ENCODE data around the gene CEP95. TPM values are rescaled to one million over a fixed set of nuclear protein-coding genes. Genes with fewer than 3 reads are reported as not detected.

Gene CEP95
- total and polyA plus RNA-seq, 2 of the 13 experiments (the other 11 are each of a cell fraction or from before 2014, with no cell fraction given) = 65.9 to 68.8 TPM

DNA sequence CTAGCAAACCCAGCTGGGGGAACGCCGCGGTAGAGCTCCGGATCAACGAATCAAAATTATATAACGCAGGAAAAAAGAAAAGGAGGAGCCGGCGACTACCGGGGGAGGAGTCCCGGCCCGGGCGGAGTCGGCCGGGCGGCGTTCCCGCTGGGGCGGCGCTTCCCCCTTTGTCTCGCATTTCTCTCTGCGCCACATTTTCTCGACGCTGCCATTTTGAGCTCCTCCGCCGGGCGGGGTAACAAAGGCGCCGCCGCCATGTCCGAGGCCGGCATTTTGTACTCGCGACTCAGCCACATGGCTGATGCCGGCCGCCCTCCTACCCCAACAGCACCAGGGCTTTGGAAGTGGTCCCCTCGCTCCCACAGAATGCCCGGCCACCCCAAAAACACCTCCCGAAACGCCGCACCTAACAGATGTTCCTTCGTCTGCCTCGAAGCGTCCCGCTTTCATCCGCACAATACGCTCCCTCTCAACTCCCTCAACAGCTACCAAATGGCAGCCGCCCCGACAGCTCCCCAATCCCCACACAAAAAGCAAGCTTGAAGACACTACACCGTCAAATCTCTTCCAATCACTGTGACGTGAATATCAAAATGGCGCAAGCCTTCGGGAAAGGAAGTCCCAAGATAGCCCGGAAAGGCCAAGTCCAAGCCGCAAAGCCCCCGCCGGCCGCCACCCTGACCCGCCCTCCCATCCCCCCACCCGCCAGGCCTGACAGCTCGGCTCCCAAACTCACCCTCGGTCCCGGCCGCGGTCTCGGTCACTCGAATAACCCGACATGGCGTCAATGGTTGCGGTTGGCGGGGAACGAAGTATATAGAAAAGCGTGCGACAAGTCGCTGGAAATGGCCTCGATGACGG, 1.2 kb upstream of the CEP95 start (continued):
- TF ChIP-seq, protein P1, sequence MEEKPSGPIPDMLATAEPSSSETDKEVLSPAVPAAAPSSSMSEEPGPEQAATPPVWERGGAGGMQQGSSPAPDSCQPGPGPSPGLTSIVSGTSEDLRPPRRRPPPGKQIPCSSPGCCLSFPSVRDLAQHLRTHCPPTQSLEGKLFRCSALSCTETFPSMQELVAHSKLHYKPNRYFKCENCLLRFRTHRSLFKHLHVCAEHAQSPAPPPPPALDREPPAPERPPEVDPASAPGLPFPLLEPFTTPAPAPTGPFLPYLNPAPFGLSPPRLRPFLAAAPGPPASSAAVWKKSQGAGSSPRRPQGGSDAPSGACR (CRISPR knock-in tag; IDR thresholded peaks at IDR 0.05) = no peak
- TF ChIP-seq, protein P2, sequence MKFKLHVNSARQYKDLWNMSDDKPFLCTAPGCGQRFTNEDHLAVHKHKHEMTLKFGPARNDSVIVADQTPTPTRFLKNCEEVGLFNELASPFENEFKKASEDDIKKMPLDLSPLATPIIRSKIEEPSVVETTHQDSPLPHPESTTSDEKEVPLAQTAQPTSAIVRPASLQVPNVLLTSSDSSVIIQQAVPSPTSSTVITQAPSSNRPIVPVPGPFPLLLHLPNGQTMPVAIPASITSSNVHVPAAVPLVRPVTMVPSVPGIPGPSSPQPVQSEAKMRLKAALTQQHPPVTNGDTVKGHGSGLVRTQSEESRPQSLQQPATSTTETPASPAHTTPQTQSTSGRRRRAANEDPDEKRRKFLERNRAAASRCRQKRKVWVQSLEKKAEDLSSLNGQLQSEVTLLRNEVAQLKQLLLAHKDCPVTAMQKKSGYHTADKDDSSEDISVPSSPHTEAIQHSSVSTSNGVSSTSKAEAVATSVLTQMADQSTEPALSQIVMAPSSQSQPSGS (CRISPR knock-in tag; IDR thresholded peaks at IDR 0.05) = peak; percentile 64; the same call in 1 of the 2 replicates
- TF ChIP-seq, protein P3, sequence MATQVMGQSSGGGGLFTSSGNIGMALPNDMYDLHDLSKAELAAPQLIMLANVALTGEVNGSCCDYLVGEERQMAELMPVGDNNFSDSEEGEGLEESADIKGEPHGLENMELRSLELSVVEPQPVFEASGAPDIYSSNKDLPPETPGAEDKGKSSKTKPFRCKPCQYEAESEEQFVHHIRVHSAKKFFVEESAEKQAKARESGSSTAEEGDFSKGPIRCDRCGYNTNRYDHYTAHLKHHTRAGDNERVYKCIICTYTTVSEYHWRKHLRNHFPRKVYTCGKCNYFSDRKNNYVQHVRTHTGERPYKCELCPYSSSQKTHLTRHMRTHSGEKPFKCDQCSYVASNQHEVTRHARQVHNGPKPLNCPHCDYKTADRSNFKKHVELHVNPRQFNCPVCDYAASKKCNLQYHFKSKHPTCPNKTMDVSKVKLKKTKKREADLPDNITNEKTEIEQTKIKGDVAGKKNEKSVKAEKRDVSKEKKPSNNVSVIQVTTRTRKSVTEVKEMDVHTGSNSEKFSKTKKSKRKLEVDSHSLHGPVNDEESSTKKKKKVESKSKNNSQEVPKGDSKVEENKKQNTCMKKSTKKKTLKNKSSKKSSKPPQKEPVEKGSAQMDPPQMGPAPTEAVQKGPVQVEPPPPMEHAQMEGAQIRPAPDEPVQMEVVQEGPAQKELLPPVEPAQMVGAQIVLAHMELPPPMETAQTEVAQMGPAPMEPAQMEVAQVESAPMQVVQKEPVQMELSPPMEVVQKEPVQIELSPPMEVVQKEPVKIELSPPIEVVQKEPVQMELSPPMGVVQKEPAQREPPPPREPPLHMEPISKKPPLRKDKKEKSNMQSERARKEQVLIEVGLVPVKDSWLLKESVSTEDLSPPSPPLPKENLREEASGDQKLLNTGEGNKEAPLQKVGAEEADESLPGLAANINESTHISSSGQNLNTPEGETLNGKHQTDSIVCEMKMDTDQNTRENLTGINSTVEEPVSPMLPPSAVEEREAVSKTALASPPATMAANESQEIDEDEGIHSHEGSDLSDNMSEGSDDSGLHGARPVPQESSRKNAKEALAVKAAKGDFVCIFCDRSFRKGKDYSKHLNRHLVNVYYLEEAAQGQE (IDR thresholded peaks at IDR 0.05; ENCODE audit: borderline replicate concordance in 1 of 2, low read depth in 1 of 2, low read length in 2 of 2) = peak in 1 of 2 experiments; percentile 58; a peak in 1 of 4 replicates
- peak; percentile 52 for TF ChIP-seq CBFB (CRISPR knock-in tag; IDR thresholded peaks at IDR 0.05)
- TF ChIP-seq ZSCAN9 (CRISPR knock-in tag; IDR thresholded peaks at IDR 0.05; ENCODE audit: borderline replicate concordance) = peak; percentile 31; the same call in 1 of the 2 replicates
- TF ChIP-seq FOXK1 (CRISPR knock-in tag; IDR thresholded peaks at IDR 0.05; ENCODE audit: borderline replicate concordance, low read depth) = no peak
- TF ChIP-seq, protein P4, sequence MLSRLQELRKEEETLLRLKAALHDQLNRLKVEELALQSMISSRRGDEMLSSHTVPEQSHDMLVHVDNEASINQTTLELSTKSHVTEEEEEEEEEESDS (CRISPR knock-in tag; IDR thresholded peaks at IDR 0.05; ENCODE audit: borderline replicate concordance) = 0 out of 2 replicates have a peak, but pooled peaks have one; percentile 9
- TF ChIP-seq, protein P5, sequence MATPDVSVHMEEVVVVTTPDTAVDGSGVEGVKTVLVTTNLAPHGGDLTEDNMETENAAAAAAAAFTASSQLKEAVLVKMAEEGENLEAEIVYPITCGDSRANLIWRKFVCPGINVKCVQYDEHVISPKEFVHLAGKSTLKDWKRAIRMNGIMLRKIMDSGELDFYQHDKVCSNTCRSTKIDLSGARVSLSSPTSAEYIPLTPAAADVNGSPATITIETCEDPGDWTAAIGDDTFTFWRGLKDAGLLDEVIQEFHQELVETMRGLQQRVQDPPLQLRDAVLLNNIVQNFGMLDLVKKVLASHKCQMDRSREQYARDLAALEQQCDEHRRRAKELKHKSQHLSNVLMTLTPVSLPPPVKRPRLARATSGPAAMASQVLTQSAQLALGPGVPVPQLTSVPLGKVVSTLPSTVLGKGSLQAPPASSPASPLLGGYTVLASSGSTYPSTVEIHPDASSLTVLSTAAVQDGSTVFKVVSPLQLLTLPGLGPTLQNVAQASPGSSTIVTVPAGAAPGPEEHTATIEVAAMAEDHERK (CRISPR knock-in tag; IDR thresholded peaks at IDR 0.05; ENCODE audit: low read depth) = no peak
- TF ChIP-seq, protein P6, sequence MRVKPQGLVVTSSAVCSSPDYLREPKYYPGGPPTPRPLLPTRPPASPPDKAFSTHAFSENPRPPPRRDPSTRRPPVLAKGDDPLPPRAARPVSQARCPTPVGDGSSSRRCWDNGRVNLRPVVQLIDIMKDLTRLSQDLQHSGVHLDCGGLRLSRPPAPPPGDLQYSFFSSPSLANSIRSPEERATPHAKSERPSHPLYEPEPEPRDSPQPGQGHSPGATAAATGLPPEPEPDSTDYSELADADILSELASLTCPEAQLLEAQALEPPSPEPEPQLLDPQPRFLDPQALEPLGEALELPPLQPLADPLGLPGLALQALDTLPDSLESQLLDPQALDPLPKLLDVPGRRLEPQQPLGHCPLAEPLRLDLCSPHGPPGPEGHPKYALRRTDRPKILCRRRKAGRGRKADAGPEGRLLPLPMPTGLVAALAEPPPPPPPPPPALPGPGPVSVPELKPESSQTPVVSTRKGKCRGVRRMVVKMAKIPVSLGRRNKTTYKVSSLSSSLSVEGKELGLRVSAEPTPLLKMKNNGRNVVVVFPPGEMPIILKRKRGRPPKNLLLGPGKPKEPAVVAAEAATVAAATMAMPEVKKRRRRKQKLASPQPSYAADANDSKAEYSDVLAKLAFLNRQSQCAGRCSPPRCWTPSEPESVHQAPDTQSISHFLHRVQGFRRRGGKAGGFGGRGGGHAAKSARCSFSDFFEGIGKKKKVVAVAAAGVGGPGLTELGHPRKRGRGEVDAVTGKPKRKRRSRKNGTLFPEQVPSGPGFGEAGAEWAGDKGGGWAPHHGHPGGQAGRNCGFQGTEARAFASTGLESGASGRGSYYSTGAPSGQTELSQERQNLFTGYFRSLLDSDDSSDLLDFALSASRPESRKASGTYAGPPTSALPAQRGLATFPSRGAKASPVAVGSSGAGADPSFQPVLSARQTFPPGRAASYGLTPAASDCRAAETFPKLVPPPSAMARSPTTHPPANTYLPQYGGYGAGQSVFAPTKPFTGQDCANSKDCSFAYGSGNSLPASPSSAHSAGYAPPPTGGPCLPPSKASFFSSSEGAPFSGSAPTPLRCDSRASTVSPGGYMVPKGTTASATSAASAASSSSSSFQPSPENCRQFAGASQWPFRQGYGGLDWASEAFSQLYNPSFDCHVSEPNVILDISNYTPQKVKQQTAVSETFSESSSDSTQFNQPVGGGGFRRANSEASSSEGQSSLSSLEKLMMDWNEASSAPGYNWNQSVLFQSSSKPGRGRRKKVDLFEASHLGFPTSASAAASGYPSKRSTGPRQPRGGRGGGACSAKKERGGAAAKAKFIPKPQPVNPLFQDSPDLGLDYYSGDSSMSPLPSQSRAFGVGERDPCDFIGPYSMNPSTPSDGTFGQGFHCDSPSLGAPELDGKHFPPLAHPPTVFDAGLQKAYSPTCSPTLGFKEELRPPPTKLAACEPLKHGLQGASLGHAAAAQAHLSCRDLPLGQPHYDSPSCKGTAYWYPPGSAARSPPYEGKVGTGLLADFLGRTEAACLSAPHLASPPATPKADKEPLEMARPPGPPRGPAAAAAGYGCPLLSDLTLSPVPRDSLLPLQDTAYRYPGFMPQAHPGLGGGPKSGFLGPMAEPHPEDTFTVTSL (CRISPR knock-in tag; IDR thresholded peaks at IDR 0.05; ENCODE audit: borderline replicate concordance) = peak; percentile 45; the same call in 1 of the 2 replicates
- TF ChIP-seq HNRNPUL1 (IDR thresholded peaks at IDR 0.05; ENCODE audit: low read depth, low read length) = no peak
- no peak for TF ChIP-seq ZNF20 (CRISPR knock-in tag; IDR thresholded peaks at IDR 0.05)

Data from HepG2 (cell line).